GM12874 (cell line): Measurements from ENCODE around the gene PAQR7.

Source experiments
- CTCF ChIP-seq: IDR thresholded peaks from 2 replicates; pipeline ENCODE4 v1.5.1; 2011; ENCODE audit warnings: low read depth, mild to moderate bottlenecking, control low read depth, low read length, moderate library complexity; ENCODE audit not compliant: insufficient read depth

Gene PAQR7

GRCh38 chr1:25876693-25877077, 1.2 kb upstream of the PAQR7 start:
- TF ChIP-seq CTCF, result no peak

- TF ChIP-seq CTCF, result no peak
Observed at GRCh38 chr1:25875856-25876692, 566 bp upstream of the PAQR7 start.

GRCh38 chr1:25874635-25875153, 814 bp downstream of the PAQR7 start:
- TF ChIP-seq CTCF, result no peak

GRCh38 chr1:25874209-25874608, 1.3 kb downstream of the PAQR7 start:
- TF ChIP-seq CTCF, result no peak

- TF ChIP-seq CTCF, result no peak
Observed at GRCh38 chr1:25873120-25873519, 2.4 kb downstream of the PAQR7 start.

- TF ChIP-seq CTCF, result no peak
Observed at GRCh38 chr1:25872713-25873112, 2.8 kb downstream of the PAQR7 start.

GRCh38 chr1:25871704-25872494, 3.6 kb downstream of the PAQR7 start:
- no peak for TF ChIP-seq CTCF
